ENCODE measurements around the gene TSPAN18.

- TF ChIP-seq CTCF (IDR thresholded peaks at IDR 0.05) (no peak), POLR2AphosphoS5 (IDR thresholded peaks at IDR 0.05) (no peak)
Measured at GRCh38 chr11:44912270-44912987, 185.7 kb downstream of the TSPAN18 start.
